GM12872 (cell line): ENCODE measurements around the gene COL5A1.

Source experiments
- CTCF ChIP-seq: IDR thresholded peaks from 3 replicates; pipeline ENCODE4 v1.5.1; 2011; ENCODE audit warnings: low read depth, mild to moderate bottlenecking, low read length, moderate library complexity; ENCODE audit not compliant: insufficient read depth

COL5A1 gene

GRCh38 chr9:134624137-134624591 lies 17.4 kb upstream of the COL5A1 start:
- TF ChIP-seq CTCF = no peak

DNA sequence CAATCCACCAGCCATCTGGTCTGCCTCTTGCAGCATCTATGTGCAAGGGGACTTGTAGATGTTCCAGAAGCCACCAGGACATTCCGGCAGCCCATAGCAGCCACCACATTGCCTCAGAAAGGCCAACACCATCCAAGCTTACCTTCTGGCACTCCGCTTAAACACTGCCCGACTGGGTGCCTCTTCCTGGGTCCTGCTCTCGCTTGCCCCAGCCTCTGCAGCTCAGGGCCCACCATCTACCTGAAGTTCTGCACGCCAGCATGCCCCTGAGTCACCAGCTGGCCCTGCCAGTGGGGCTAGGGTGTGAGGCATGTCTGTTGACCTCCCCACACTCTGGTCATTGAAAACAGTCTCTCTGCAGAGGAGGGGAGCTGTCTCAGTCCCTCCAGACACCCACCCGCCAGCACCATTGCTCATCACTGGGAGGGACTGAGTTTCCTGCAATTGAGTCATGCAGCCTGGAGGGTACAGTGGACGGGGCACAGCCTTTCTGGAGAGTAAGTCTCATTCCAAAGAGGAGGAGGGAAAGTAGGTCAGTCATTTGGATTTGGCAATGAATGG lies 16.9 kb upstream of the COL5A1 start:
- no peak for TF ChIP-seq CTCF

- TF ChIP-seq CTCF = no peak
Measured at GRCh38 chr9:134625361-134626068, 16.1 kb upstream of the COL5A1 start.

DNA sequence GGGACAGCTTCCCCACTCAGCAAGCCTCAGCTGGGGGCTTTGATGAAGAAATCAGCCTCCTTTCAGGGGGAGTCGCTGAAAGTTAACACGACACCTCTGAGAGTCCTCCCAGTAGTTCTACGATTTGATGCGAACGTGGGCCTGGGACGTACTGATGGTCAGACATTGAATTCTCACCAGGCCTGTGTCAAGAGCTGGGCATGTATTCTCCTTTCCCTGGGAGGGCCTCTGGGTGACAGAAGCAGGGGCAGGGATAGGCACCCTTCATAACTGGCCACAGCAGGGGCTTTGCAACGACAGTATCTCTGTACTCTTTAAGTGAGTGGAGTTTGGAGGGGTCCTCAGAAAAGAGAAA lies 15.6 kb upstream of the COL5A1 start:
- TF ChIP-seq CTCF = no peak

GRCh38 chr9:134626571-134627416 lies 14.8 kb upstream of the COL5A1 start:
- no peak for TF ChIP-seq CTCF

DNA sequence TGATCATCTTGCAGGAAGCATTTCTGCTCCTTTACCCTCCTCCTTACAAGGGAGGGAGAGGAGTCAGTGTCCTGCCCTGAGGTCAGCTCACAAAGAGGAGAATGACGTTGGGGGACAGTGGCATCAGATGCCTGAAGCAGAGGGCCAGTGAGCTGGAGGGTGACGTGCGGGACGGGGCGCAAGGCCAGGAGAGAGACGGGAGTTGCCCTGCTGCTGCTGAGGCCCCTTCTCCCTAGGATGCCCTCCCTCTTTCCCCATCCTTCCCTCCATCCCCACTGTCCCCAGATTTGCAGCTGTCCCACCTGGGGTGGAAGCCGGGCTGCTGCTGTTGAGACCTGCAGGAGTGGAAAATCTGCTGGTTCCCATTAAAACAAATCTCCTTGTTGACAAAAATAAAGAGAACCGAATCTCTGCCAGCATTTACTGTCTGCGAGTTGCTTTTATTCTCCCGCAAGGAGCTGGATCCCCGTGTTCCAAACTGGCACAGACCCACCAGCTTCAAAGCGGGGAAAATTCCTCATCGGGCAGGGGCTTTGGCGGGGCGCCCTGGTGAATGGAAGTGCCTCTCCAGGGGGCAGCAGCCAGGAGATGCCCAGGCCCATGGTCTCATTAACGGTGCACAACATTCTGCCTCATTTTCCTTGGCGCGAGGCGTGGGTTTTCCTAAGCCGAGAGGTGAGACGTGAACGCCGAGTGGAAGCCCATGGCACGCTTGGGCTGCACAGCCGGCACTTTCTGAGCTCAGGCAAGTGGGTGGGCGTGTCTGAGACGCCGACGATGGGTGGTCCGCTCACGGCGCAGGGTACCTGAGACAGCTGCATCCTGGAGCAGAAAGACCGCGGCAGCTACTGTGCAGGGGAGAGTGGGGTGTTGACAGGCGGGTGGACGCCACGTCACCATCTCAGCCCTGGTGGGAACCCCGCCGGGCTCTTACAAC lies 13.9 kb upstream of the COL5A1 start:
- no peak for TF ChIP-seq CTCF
